NCI-H460 (cell line): ENCODE results near the gene SKA2. TPM values are rescaled to one million over a fixed set of nuclear protein-coding genes. Genes with fewer than 3 reads are reported as not detected.
A peak's percentile ranks its signal among the peaks of the same experiment; 100 is the strongest.
"Not testable (repeated sequence)": the region's sequence is repeated elsewhere in the genome, so short reads cannot be mapped to it uniquely, and the experiment has no call there.

ENCODE experiments used
- DNase-seq: peaks from one replicate; pipeline ENCODE4 v3.0.0-alpha.2; 2016; ENCODE audit warnings: low read depth; ENCODE audit errors: extremely low read depth
- polyA plus RNA-seq: library from polyadenylated mRNA; depleted of rRNA; stranded (reverse); fragments of >200 nt; gene quantifications from 2 replicates; pipeline ENCODE4 v1.2.3, GENCODE V29; 2014; cell fraction: nucleus; rRNA removed
- total RNA-seq: library from RNA; depleted of rRNA; stranded (reverse); fragments of >200 nt; shearing (Covaris generic); gene quantifications from 2 replicates; pipeline ENCODE4 v1.2.3, GENCODE V29; 2014; rRNA removed

The SKA2 gene, protein sequence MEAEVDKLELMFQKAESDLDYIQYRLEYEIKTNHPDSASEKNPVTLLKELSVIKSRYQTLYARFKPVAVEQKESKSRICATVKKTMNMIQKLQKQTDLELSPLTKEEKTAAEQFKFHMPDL
- 102 and 107 TPM in 2 replicates for total RNA-seq
- polyA plus RNA-seq, result 42.2 and 63.2 TPM in 2 replicates

DNA sequence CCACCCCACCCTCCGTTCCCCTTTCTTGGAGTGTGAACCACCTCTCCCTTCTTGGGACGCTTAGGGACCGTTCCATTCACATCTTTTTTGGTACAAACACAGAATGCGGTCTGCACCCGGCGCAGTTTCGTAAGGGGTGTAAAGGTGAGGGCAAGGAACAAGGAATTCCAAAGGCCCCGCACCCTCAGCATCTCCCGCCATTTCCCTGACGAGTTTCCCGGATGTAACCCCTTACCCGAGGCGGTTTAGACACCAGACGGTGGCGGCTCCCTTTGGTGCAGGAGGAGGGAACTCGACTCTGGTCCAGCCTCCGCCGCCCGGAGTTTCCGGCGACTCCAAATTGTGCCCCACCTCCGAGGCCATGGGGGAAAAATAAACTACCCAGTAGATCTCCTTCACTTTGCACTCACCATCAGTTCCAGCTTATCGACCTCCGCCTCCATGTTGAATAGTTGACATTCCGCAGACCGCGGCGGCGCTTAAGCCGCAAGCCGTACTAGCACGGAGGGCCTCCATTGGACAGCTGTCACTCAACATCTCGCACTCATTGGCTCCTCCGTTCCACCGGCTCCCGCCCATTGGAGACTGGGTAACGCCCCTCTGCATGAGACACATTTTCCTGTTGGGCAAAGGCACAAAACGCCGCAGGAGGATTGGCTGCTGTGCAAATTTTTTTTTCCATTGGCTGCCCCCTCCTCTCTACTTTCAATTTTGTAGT lies at the start of gene SKA2:
Gene SKA2, minus strand, starts transcription at position 466 of the 718 bp plus-strand sequence. Its CDS starts 23 bp downstream, at position 443.
- DNase-seq, result no peak

DNA sequence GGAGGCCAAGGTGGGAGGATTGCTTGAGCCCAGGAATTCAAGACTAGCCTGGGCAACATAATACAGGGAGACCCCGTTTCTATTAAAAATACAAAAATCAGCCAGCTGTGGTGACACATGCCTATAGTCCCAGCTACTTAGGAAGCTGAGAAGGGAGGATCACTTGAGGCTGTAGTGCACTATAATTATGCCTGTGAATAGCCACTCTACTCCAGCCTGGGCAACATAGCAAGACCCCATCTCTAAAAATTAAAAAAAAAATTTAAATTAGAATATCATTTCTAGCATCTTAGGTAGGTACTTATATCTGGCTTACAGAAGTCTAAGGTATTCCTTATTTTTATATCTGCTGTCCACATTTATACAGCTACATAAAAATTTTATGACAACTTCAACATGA lies 47.3 kb upstream of the SKA2 start:
- DNase-seq, result no peak

DNA sequence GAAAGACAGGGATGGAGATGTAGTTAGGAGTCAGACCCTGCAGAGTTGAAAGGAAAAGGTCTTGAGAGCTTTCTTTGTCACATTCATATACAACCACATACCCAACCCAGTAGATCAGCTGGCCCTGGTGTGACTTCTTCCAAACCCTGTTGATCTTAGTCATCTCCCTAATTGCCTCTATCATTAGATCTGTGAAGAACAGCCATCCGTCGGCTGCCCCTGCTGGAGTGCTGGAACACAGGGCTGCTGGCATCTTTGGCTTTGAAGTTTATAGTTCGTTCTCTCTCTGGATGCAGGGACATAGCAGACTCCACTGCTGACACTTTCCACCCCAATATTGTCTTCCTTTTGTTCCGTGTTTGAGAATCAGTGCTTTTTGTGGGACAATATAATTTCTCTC lies 44.4 kb upstream of the SKA2 start:
- DNase-seq, result no peak

DNA sequence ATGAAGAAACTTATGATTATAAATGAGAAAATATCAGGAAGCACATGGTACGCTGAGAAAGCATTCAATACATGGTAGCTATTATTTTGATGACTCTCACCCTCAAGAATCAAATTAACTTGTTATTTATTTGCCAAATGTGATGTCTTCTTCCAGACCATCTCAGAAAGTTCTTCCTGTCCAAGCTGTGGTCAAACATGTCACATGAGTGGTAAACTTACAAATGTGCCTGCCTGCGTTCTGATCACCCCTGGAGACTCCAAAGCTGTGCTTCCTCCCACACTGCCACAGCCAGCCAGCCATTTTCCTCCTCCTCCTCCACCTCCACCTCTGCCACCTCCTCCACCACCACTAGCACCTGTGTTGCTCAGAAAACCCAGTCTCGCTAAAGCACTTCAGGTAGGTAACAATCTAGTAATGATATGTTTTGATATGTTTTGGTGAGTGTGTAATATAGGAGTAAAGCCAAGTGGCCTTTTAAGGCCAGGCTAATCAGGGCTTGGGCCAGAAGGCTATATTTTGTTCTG lies 38.4 kb upstream of the SKA2 start:
- DNase-seq, result no peak

DNA sequence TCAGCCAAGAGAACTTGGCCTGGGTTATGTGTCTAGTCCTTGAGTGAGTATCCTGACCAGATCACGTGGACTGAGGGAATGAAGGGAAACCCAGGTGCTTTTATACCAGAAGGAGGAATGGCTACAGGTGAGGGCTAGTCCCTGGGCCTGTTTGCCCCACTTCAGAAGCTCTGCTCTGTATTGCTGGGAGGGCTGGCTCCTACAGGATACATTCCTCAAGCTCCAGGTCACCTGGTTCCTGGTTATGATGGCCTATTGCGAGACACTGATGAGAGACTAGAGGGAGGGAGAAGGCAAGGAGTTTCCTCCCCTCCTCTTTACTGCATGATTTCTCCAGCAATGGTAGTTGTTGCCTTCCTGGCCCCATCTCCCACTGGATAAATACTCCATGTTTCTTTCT lies 35.8 kb upstream of the SKA2 start:
- no peak for DNase-seq

DNA sequence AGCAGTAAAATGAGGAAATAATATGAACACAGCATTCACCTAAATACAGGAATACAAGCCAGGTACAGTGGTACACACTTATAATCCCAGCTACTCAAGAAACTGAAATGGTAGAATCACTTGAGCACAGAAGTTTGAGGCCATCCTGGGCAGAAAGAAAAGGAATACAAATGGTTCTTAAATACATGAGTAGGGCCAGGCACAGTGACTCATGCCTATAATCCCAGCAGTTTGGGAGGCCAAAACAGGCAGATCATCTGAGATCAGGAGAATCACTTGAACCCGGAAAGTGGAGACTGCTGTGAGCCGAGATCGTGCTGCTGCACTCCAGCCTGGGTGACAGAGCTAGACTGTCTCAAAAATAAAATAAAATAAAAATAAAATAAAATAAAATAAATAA lies 31.9 kb upstream of the SKA2 start:
- DNase-seq, result no peak

DNA sequence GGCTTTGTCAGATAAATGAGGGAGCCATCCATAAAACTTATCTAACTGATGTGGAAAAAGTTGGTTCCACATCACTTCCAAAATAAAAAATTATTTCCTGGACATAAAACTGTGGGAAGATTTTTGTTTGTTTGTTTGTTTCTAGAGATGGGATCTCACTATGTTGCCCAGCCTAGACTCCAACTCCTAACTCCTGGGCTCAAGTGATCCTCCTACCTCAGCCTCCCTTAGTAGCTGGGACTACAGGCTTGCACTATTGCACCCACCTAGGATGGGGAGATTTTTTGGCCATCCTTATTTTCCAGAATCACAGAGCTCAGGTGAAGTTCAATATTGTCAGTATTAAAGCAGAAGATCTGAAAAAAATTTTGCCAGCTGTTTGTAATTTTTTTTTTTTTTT lies 31.0 kb upstream of the SKA2 start:
- no peak for DNase-seq

DNA sequence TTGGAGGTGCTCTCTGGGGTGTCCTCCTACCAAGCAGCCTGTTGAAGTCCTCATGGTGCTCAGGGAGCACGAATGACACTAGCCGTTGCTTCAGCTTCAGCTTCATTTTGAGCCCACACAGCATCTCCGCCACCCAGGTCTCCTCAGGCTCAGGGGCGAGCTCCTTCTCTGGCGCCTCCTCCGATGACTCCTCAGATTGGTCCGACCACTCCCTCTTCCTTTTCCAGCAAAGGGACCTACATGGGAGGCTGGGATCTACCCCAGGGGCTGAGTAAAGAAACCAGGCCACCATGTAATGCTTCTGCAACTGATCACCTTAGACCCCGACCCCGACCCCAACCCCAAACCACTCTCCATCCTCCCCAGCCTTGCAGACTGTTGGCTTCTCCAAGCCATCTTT lies 26.5 kb upstream of the SKA2 start:
- DNase-seq, result no peak

DNA sequence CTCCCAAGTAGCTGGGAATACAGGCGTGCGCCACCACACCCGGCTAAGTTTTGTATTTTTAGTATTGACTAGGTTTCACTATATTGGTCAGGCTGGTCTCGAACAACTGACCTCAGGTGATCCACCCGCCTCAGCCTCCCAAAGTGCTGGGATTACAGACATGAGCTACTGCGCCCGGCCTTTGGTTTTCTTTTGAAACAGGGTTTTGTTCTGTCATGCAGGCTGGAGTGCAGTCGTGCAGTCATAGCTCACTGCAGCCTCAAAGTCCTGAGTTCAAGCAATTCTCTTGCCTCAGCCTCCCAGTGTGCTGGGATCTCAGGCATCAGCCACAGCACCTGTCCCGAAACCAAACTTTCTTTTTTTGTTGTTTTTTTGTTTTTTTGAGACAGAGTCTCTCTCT lies 25.6 kb upstream of the SKA2 start:
- DNase-seq, result no peak

DNA sequence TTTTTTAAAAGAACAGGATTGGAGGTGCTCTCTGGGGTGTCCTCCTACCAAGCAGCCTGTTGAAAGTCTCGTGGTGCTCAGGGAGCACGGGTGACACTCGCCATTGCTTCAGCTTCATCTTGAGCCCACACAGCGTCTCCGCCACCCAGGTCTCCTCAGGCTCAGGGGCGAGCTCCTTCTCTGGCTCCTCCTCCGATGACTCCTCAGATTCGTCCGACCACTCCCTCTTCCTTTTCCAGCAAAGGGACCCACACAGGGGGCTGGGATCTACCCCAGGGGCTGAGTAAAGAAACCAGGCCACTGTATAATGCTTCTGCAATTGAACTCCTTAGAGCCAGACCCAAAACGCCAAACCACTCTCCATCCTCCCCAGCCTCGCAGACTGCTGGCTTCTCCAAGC lies 24.6 kb upstream of the SKA2 start:
- not testable (repeated sequence) for DNase-seq

DNA sequence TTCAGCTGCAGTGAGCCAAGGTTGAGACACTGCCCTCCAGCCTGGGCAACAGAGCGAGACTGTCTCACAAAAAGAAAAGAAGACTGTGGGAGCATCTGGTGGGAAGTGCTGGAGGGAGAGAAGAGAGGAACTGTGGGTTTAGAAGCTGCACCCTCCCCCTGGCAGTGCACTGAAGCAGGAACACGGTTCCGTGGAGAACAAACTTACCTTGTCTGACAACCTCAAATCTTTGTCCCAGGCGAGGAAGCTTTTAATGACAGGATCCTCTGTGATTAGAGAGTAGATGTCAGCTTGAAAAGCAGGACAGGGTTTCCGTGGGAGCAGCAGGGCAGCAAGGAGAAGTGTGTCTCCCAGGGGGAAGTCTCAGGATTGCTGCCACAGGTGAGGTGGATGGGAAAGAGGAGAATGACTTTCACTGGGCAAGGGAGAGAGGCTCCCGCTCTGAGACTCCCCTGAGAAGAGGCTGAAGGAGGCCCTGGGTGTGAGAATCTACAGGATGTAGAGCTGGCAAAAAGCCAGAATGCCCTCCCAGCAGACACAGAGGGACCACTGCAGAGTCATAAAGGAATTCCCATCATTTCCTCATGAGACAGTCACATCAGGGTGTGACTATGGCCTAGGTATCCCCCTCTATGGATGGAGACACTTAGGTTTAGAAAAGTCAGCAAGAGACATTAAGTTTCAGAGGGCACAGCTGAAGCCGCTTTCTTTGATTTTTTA lies 23.4 kb upstream of the SKA2 start:
- DNase-seq, result no peak

DNA sequence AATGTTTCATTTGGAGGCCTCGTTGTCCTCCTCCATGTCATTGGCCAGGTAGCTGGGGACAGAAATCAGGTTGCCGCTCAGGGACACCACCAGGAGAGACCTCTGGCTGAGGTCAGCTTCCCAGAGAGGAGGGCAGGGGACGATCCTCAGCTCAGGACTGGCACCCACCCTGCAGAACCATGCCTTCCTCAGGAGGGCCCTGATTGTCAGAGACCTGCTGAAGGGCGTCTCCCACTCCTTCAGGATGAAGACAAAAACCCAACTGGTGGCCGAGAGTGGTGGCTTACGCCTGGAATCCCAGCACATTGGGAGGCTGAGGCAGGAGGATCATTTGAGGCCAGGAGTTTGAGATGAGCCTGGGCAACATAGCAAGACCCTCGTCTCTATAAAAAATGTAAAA lies 20.1 kb upstream of the SKA2 start:
- no peak for DNase-seq

DNA sequence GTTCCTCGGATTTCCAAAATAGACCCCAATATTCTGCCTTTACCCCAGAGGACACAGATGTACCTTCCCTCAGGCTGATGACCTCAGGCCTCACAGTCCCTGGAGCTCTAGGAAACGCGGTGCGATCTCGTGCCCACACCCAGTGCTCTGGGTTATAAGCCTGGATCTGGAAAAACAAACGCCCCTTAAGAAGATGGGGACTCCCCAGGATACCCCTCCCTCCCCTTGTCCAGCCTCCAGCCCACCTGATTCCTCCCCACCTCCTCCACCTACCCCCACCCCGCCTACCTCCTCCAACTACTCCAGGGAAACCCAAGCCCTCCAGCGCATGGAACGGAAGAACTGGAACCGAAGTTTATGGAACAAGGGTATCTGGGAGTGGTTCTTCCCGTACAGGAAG lies 19.7 kb upstream of the SKA2 start:
- DNase-seq, result no peak

DNA sequence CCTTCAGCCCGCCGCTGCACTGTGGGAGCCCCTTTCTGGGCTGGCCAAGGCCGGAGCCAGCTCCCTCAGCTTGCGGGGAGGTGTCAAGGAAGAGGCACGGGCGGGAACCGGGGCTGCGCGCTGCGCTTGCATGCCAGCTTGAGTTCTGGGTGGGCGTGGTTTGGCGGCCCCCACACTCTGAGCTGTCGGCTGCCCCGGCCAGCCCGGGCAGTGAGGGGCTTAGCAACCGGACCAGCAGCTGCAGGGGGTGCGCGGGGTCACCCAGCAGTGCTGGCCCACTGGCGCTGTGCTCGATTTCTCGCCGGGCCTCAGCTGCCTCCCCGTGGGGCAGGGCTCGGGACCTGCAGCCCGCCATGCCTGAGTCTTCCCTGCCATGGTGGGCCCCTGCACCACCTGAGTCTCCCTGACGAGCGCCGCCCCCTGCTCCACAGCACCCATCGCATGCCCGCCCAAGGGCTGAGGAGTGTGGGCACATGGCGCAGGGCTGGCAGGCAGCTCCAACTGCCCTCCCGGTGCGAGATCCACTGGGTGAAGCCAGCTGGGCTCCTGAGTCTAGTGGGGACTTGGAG lies 17.5 kb upstream of the SKA2 start:
- DNase-seq, result no peak

DNA sequence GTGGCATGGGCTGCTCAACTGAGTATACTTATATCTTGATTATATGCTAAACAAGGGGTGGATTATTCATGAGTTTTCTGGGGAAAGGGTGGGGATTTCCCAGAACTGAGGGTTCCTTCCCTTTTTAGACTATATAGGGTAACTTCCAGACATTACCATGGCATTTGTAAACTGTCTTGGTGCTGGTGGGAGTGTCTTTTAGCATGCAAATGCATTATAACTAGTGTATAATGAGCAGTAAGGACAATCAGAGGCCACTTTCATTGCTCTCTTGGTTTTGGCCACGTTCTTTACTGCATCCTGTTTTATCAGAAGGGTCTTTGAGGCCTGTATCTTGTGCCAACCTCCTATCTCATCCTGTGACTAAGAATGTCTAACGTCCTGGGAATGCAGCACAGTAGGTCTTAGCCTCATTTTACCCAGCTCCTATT lies 12.6 kb upstream of the SKA2 start:
- DNase-seq, result no peak

DNA sequence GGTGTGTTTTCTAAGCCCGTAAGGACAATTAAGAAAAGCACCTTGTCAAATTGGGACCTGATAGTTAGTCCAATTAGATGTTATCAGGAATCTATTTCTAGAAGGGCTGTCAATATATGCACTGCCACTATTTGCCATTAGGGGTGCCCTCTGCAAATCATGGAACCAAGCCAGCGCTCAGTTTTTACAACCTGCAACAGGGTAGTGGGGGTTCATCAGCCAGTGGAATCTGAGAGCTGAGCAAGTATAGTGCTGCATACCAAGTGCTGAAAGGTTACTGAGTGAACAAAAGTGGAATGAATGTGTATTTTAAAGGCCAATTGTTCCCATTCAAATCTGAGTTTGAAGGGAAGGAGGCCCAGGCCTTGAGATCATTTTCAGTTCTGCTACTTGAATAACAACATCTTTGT lies 11.0 kb upstream of the SKA2 start:
- DNase-seq, result peak; percentile 52

DNA sequence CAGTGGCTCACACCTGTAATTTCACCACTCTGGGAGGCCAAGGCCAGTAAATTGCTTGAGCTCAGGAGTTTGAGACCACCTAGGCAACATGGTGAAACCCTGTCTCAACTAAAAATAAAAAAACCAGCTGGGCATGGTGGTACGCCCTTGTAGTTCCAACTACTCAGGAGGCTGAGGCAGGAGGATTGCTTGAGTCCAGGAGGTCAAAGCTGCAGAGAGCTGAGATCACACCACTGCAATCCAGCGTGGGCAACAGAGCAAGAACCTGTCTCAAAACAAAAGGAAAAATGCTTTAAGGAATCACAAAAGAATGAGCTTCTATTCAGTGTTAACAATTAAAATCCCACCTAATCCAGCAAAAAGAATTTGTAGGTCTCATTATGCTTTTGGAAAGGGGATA lies 6.5 kb upstream of the SKA2 start:
- DNase-seq, result no peak

DNA sequence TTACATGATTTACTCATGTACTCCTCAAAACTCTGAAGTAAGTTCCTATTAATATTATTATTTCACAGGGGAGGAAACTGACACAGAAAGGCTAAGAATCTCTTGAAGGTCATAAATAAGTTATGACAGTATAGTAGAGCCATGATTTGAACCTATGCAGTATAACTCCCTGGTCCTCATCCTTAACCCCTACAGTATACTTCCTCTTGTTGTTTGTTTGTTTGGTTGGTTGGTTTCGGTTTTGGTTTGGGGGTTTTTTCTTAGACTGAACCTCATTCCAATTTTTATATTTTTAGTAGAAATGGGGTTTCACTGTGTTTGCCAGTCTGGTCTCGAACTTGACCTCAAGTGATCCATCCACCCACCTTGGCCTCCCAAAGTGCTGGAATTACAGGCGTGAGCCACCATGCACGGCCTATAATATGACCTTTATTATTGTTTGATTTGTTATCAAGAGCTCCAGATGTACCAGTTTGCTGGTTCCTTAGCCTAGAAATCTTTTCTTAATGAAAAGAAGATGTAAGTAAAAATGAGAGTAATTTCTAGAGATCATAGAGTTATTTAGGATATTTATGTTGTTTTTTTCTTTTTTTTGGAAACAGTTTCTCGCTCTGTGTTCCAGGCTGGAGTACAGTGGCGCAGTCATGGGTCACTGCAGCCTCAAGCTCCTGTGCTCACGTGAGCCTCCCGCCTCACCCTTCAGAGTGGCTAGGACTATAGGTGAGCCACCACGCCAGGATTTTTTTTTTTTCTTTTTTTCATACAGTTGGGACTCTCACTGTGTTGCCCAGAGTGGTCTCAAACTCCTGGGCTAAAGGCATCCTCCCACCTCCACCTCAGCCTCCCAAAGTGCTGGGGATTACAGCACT lies 5.4 kb upstream of the SKA2 start:
- DNase-seq, result no peak

DNA sequence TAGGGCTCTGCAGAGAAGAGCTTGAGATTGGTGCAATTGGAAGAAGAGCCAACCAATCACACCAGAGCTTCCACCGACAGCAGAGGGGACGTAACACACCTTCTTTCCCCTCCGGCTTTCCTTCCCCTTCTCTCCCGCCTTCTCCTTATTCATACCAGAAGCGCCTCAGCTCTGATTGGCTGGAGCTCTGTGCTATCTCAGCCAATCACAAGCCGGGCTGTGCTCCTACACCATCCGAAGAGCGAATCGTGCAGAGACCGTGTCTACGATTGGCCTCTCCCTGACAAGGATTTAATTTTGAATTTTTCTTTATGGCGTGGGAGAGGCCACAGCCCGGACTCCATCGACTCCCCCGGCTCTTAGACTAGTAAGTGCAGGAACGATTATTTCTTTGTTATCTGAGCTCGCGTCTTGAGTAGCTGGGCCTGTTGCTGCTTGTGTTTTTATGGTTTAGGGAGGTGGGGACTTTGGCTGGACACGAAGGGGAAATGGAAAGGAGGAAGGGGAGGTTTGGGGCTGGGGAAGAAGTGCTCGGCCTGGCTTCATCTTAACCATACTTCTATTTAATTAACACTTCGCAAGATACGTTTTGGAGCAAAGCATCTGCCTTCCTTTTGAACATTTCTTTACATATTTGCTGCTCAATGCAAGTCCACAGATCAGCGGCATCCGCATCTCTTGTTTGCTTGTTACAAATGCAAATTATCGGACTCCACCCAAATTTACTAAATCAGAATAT lies 622 bp upstream of the SKA2 start, which contains the start of gene PRR11:
Gene PRR11, plus strand, starts transcription at position 308 of the 739 bp plus-strand sequence. CDS start 14,007 bp downstream, outside the sequence.
- peak; percentile 100 for DNase-seq
